Heart left ventricle (tissue), 16 donors: Measurements from ENCODE around the gene ACE. TPM values are rescaled to one million over a fixed set of nuclear protein-coding genes. Genes with fewer than 3 reads are reported as not detected.

Experiments used
- ATAC-seq, 4 donors: fragments of 200-7000 bp; cut with Tn5 transposase; one replicate each; pipeline ENCODE4 v1.9.1; 2020 to 2022; ENCODE audit warnings: moderate library complexity in 4 of 4, mild to moderate bottlenecking in 3 of 4, moderate number of reproducible peaks in 1 of 4
- DNase-seq, 5 donors: peaks; one replicate each; pipeline ENCODE4 v3.0.0-alpha.2; 2020
- H3K27ac ChIP-seq, 12 donors: fragments of 200-600 bp; sonication (generic) in 4 of 12; one replicate each; pipeline versions ENCODE4 v1.5.0 to v1.8.0; 2016 to 2022; ENCODE audit warnings: mild to moderate bottlenecking in 2 of 12
- H3K27me3 ChIP-seq, 9 donors: fragments of 200-600 bp; sonication (generic) in 2 of 9; one replicate each; pipeline versions ENCODE4 v1.5.1 to v1.8.0; 2016 to 2022; ENCODE audit warnings: mild to moderate bottlenecking in 3 of 9
- H3K36me3 ChIP-seq, 9 donors: fragments of 200-600 bp; sonication (generic) in 2 of 9; one replicate each; pipeline versions ENCODE4 v1.5.0 to v1.8.0; 2018 to 2022; ENCODE audit warnings: mild to moderate bottlenecking in 2 of 9
- H3K4me1 ChIP-seq, 12 donors: fragments of 200-600 bp; sonication (generic) in 4 of 12; one replicate each; pipeline versions ENCODE4 v1.5.0 to v1.8.0; 2016 to 2022; ENCODE audit warnings: mild to moderate bottlenecking in 3 of 12
- H3K4me3 ChIP-seq, 12 donors: fragments of 200-600 bp; sonication (generic) in 4 of 12; one replicate each; pipeline versions ENCODE4 v1.5.0 to v1.8.0; 2017 to 2022; ENCODE audit warnings: mild to moderate bottlenecking in 9 of 12, moderate library complexity in 4 of 12
- H3K9me3 ChIP-seq, 12 donors: fragments of 200-600 bp; sonication (generic) in 4 of 12; one replicate each; pipeline versions ENCODE4 v1.5.0 to v1.8.0; 2016 to 2022; ENCODE audit warnings: mild to moderate bottlenecking in 1 of 12
- POLR2A ChIP-seq, 2 donors: fragments of 450-650 bp; IDR thresholded peaks; one replicate each; pipeline ENCODE4 v1.6.1; 2017; ENCODE audit warnings: antibody characterized with exemption in 2 of 2, mild to moderate bottlenecking in 2 of 2, moderate library complexity in 2 of 2
- WGBS, 4 donors: extraction: QIAGEN DNeasy Blood & Tissue Kit in 2 of 4; methylation state at CpG; one replicate each; pipeline versions ENCODE4 v1.1.5 to v1.1.7; 2013 to 2018; 5-methylcytosine and 5-hydroxymethylcytosine counted together
- intact Hi-C, 10 donors: fragments of 100-400 bp; cut with DNase I; formaldehyde crosslinking; loops; one replicate each; pipeline versions ENCODE4 v1.11.1 to v1.14.2; 2022
- polyA plus RNA-seq, 2 donors: library from polyadenylated mRNA; stranded (reverse); fragments of 200-250 nt; gene quantifications; one replicate each; pipeline ENCODE4 v1.2.3, GENCODE V29; 2013
- total RNA-seq, 9 donors: library from RNA; depleted of rRNA in 2 of 9; stranded (reverse); fragments of >200 nt in 2 of 9; fragmentation: NEBNext Ultra II Directional in 3 of 9; extraction: Animal tissue kit (Norgen Biotek cat#: 25700) in 3 of 9; gene quantifications; one replicate each; pipeline versions ENCODE4 v1.1.0 to v1.2.4, GENCODE V29; 2016 to 2023
- TF ChIP-seq, protein P1 (sequence below), 12 donors: fragments of 200-600 bp; sonication (generic) in 4 of 12; IDR thresholded peaks; one replicate each; pipeline versions ENCODE4 v1.5.0 to v1.8.0; 2018 to 2022; ENCODE audit warnings: antibody characterized with exemption in 12 of 12, mild to moderate bottlenecking in 5 of 12
- donor health status: ischemic (EF 13 %, LVEDD 7.1; RV severe dilation, severe dysfunction).
- donor health status: healthy with polysubstance abuse.
- donor health status: DM: no; HTN: yes; CAD: no.
- donor health status: DM: no; HTN: no; CAD: no.
- donor health status: ischemic (EF 25% LVEDD 6.9; RV normal size, moderate dysfunction).
- donor health status: ischemic (EF 25% LVEDD 5.7; RV mildly dilated, moderate dysfunction).
- donor health status: healthy.
- donor health status: DM: yes; HTN: yes; CAD: no.
- donor health status: ischemic (EF 35%, LVEDD 5.7; RV mildly dilated, moderate dysfunction).
- donor health status: nonischemic (EF 11% LVEDD 7.7; RV severe dilation, severe dysfunction).
- donor health status: DM: yes; HTN: yes; CAD: no.
- donor health status: PGD.
- donor health status: ischemic (EF 29% LVEDD 5.4; RV normal size, mild dysfunction).
- donor health status: nonischemic (EF 23%, LVEDD 6.1; RV moderate dilation, normal function).

The ACE gene
- total and polyA plus RNA-seq, 11 donors, result 1.6 to 42.3 (median 7.6) TPM

GRCh38 chr17:63435681-63436522 lies 41.0 kb upstream of the ACE start:
- peak in 2 of 4 donors; percentile 1 to 11 for ATAC-seq
- peaks cover 8 to 87% (median 62%) of the 10 kb centered on the region in 12 donors for H3K4me1 ChIP-seq
- H3K36me3 ChIP-seq, result peaks cover 0 to 9% (median 0%) of the 10 kb centered on the region in 9 donors
- no peaks in the 10 kb centered on the region for H3K9me3 ChIP-seq
- no peaks in the 10 kb centered on the region for H3K27me3 ChIP-seq
- H3K4me3 ChIP-seq, result peak overlapping the region in 1 of 12 donors; percentile 39
- peak overlapping the region in 9 of 12 donors; percentile 8 to 74 (median 52) for H3K27ac ChIP-seq
- TF ChIP-seq, protein P1, sequence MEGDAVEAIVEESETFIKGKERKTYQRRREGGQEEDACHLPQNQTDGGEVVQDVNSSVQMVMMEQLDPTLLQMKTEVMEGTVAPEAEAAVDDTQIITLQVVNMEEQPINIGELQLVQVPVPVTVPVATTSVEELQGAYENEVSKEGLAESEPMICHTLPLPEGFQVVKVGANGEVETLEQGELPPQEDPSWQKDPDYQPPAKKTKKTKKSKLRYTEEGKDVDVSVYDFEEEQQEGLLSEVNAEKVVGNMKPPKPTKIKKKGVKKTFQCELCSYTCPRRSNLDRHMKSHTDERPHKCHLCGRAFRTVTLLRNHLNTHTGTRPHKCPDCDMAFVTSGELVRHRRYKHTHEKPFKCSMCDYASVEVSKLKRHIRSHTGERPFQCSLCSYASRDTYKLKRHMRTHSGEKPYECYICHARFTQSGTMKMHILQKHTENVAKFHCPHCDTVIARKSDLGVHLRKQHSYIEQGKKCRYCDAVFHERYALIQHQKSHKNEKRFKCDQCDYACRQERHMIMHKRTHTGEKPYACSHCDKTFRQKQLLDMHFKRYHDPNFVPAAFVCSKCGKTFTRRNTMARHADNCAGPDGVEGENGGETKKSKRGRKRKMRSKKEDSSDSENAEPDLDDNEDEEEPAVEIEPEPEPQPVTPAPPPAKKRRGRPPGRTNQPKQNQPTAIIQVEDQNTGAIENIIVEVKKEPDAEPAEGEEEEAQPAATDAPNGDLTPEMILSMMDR (IDR thresholded peaks at IDR 0.05), result no peak
- TF ChIP-seq POLR2A (IDR thresholded peaks at IDR 0.05), result no peak
- WGBS, 4 donors, result 72 to 84% (median 76%) methylated on average over 29 of the region's 29 CpGs
- peak in 1 of 5 donors; percentile 28 for DNase-seq
- intact Hi-C loops, result loop anchor here in 1 of 10 donors (2.0 kb wide), 1 partner anchor 115 kb away; the partner anchor contains the start of gene DCAF7

DNA sequence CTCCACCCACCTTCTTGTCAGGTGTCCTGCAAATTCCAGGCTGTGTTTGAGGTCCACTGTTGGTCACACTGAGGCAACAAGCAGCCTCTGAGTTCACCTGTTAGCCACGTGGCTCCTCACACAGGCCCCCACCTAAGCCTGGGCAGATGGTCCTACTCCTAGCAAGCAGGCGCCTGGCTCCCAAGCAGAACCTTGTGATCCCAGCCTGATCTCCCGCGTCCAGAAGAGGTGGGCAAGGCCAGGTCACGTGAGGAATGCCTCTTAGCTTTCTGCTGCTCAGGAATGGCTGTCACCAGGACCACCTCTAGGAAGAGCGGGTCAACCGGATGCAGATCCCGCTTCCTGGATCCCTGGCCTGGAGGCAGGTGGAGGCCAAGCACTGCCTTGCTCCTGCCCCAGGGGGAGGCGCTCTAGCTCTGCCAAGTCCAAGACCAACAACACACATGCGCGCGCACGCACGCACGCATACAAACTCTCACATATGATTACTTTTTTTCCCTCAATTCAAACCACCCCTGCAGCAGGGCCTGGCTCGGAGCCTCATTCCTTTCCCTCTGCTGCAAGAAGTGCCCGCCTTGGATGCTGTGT lies 40.2 kb upstream of the ACE start:
- intact Hi-C loops, result no loop called here
- peak overlapping the region in 1 of 12 donors; percentile 74 for H3K27ac ChIP-seq
- H3K4me1 ChIP-seq, result peaks cover 8 to 89% (median 62%) of the 10 kb centered on the region in 12 donors
- no peak for DNase-seq
- no peak for TF ChIP-seq POLR2A (IDR thresholded peaks at IDR 0.05)
- TF ChIP-seq, protein P1 (IDR thresholded peaks at IDR 0.05), result peak in 8 of 12 donors; percentile 23 to 46 (median 29)
- H3K27me3 ChIP-seq, result no peaks in the 10 kb centered on the region
- H3K9me3 ChIP-seq, result no peaks in the 10 kb centered on the region
- no peak for ATAC-seq
- peaks cover 0 to 9% (median 0%) of the 10 kb centered on the region in 9 donors for H3K36me3 ChIP-seq
- no peak overlapping the region for H3K4me3 ChIP-seq
- 73 to 91% (median 81%) methylated on average over 17 of the region's 17 CpGs for WGBS, 4 donors

- peaks cover 8 to 82% (median 59%) of the 10 kb centered on the region in 12 donors for H3K4me1 ChIP-seq
- WGBS, 4 donors, result 53 to 75% (median 62%) methylated on average over 25 to 55 of the region's 55 CpGs
Measured at GRCh38 chr17:63437287-63438091, 39.4 kb upstream of the ACE start.

More at GRCh38 chr17:63437287-63438091, 39.4 kb upstream of the ACE start:
- no peak overlapping the region for H3K27ac ChIP-seq
- H3K4me3 ChIP-seq, result peak overlapping the region in 2 of 12 donors; percentile 6 to 10
- peaks cover 0 to 5% (median 0%) of the 10 kb centered on the region in 9 donors for H3K36me3 ChIP-seq
- H3K9me3 ChIP-seq, result no peaks in the 10 kb centered on the region
- DNase-seq, result peak in 1 of 5 donors; percentile 54
- intact Hi-C loops, result no loop called here
- no peaks in the 10 kb centered on the region for H3K27me3 ChIP-seq
- no peak for TF ChIP-seq POLR2A (IDR thresholded peaks at IDR 0.05)
- TF ChIP-seq, protein P1 (IDR thresholded peaks at IDR 0.05), result no peak
- no peak for ATAC-seq
